Right cardiac atrium (tissue), 5 donors: Measurements from ENCODE around the gene KLF3. TPM values are rescaled to one million over a fixed set of nuclear protein-coding genes. Genes with fewer than 3 reads are reported as not detected.

Experiments used
- ATAC-seq, 2 donors: fragments of 200-7000 bp; cut with Tn5 transposase; one replicate each; pipeline versions ENCODE4 v1.8.0 to v1.9.1; 2020; ENCODE audit warnings: moderate library complexity in 2 of 2, mild to moderate bottlenecking in 1 of 2
- DNase-seq, 3 donors: peaks; one replicate each; pipeline ENCODE4 v3.0.0-alpha.2; 2020
- H3K27ac ChIP-seq: one replicate; pipeline ENCODE4 v1.5.1; 2013; ENCODE audit warnings: mild to moderate bottlenecking, low read length, control low read depth, moderate library complexity
- H3K27me3 ChIP-seq: one replicate; pipeline ENCODE4 v1.6.1; 2013; ENCODE audit not compliant: control insufficient read depth, insufficient read depth
- H3K4me1 ChIP-seq: one replicate; pipeline ENCODE4 v1.6.1; 2013; ENCODE audit warnings: low read length; ENCODE audit not compliant: control insufficient read depth, insufficient read depth
- H3K4me3 ChIP-seq: one replicate; pipeline ENCODE4 v1.5.1; 2013; ENCODE audit warnings: low read length, control low read depth
- H3K9me3 ChIP-seq: one replicate; pipeline ENCODE4 v1.6.1; 2013; ENCODE audit warnings: low read length; ENCODE audit not compliant: control insufficient read depth
- WGBS: extraction: QIAGEN DNeasy Blood & Tissue Kit; methylation state at CpG from one replicate; pipeline ENCODE4 v1.1.7; 2013; 5-methylcytosine and 5-hydroxymethylcytosine counted together
- intact Hi-C, 4 donors: fragments of 100-400 bp; cut with DNase I; formaldehyde crosslinking; loops; one replicate each; pipeline versions ENCODE4 v1.11.0 to v1.14.0; 2022 to 2023
- polyA plus RNA-seq: library from polyadenylated mRNA; stranded (reverse); fragments of 200-250 nt; gene quantifications from one replicate; pipeline ENCODE4 v1.2.3, GENCODE V29; 2013
- total RNA-seq, 4 donors: library from RNA; stranded (reverse); fragmentation: NEBNext Ultra II Directional; extraction: Animal tissue kit (Norgen Biotek cat#: 25700); gene quantifications; one replicate each; pipeline ENCODE4 v1.2.1, GENCODE V29; 2021
- donor health status: healthy with polysubstance abuse.
- donor health status: DM: no; HTN: yes; CAD: no.
- donor health status: DM: no; HTN: no; CAD: no.
- donor health status: DM: no; HTN: yes; CAD: no; lungs with severe emphysema.
- donor health status: DM: yes; HTN: yes; CAD: no.

KLF3 gene
- total and polyA plus RNA-seq, 5 donors = 10.6 to 29.3 (median 24.6) TPM

- Histone ChIP-seq H3K27me3 (no peaks in the 10 kb centered on the region), H3K4me1 (no peaks in the 10 kb centered on the region), H3K27ac (no peak overlapping the region), H3K4me3 (no peak overlapping the region), H3K9me3 (no peaks in the 10 kb centered on the region)
- ATAC-seq (peak in 1 of 2 donors; percentile 50), DNase-seq (no peak)
- 79% methylated on average over 4 of the region's 4 CpGs for WGBS
- intact Hi-C loops = no loop called here
Observed at GRCh38 chr4:38728631-38729141, 64.7 kb downstream of the KLF3 start.

GRCh38 chr4:38730493-38730829 lies 66.5 kb downstream of the KLF3 start:
- intact Hi-C loops = loop anchor here in 3 of 4 donors (2.0 to 10.0 kb wide), 6 partner anchors 412 to 668 kb away; no protein-coding TSS in a partner anchor
- DNase-seq (no peak), ATAC-seq (no peak)
- 97% methylated on average over 4 of the region's 4 CpGs for WGBS
- Histone ChIP-seq H3K4me1 (no peaks in the 10 kb centered on the region), H3K27ac (no peak overlapping the region), H3K27me3 (no peaks in the 10 kb centered on the region), H3K9me3 (no peaks in the 10 kb centered on the region), H3K4me3 (no peak overlapping the region)

- Histone ChIP-seq H3K4me1 (no peaks in the 10 kb centered on the region), H3K9me3 (no peaks in the 10 kb centered on the region), H3K4me3 (no peak overlapping the region), H3K27me3 (no peaks in the 10 kb centered on the region), H3K27ac (no peak overlapping the region)
- WGBS = 38% methylated on average over 23 of the region's 23 CpGs
- intact Hi-C loops = loop anchor here in 3 of 4 donors (2.0 to 10.0 kb wide), 6 partner anchors 412 to 669 kb away; no protein-coding TSS in a partner anchor
- ATAC-seq = peak; percentile 85 to 88
- peak; percentile 81 to 94 (median 93) for DNase-seq
Observed at GRCh38 chr4:38730830-38731646, 67.0 kb downstream of the KLF3 start.

- H3K4me1 ChIP-seq = no peaks in the 10 kb centered on the region
- H3K27me3 ChIP-seq = no peaks in the 10 kb centered on the region
- intact Hi-C loops = loop anchor here in 2 of 4 donors (5.0 to 10.0 kb wide), 2 partner anchors 669 to 671 kb away; no protein-coding TSS in a partner anchor
- DNase-seq (no peak), ATAC-seq (no peak)
- H3K9me3 ChIP-seq = no peaks in the 10 kb centered on the region
- H3K4me3 ChIP-seq = no peak overlapping the region
- WGBS = 98% methylated on average over 2 of the region's 2 CpGs
- no peak overlapping the region for H3K27ac ChIP-seq
Observed at GRCh38 chr4:38733663-38734062, 69.7 kb downstream of the KLF3 start.

GRCh38 chr4:38734446-38734845 lies 70.4 kb downstream of the KLF3 start:
- no peaks in the 10 kb centered on the region for H3K4me1 ChIP-seq
- H3K27me3 ChIP-seq = no peaks in the 10 kb centered on the region
- WGBS = 87% methylated on average over 5 of the region's 5 CpGs
- no peak overlapping the region for H3K4me3 ChIP-seq
- intact Hi-C loops = loop anchor here in 2 of 4 donors (5.0 to 10.0 kb wide), 2 partner anchors 670 to 672 kb away; no protein-coding TSS in a partner anchor
- H3K9me3 ChIP-seq = no peaks in the 10 kb centered on the region
- H3K27ac ChIP-seq = no peak overlapping the region
- ATAC-seq (no peak), DNase-seq (no peak)

- no peak for DNase-seq
- Histone ChIP-seq H3K4me1 (no peaks in the 10 kb centered on the region), H3K27ac (no peak overlapping the region), H3K9me3 (no peaks in the 10 kb centered on the region), H3K27me3 (no peaks in the 10 kb centered on the region), H3K4me3 (no peak overlapping the region)
- ATAC-seq = no peak
- 72% methylated on average over 2 of the region's 2 CpGs for WGBS
- intact Hi-C loops = loop anchor here in 2 of 4 donors (5.0 to 10.0 kb wide), 2 partner anchors 670 to 673 kb away; no protein-coding TSS in a partner anchor
Observed at GRCh38 chr4:38734911-38735310, 70.9 kb downstream of the KLF3 start.

GRCh38 chr4:38735870-38736269 lies 71.9 kb downstream of the KLF3 start:
- H3K27me3 ChIP-seq = no peaks in the 10 kb centered on the region
- WGBS = 89% methylated on average over 3 of the region's 3 CpGs
- H3K9me3 ChIP-seq = no peaks in the 10 kb centered on the region
- no peak for ATAC-seq
- intact Hi-C loops = loop anchor here in 1 of 4 donors (10.0 kb wide), 1 partner anchor 671 kb away; no protein-coding TSS in a partner anchor
- no peak for DNase-seq
- H3K27ac ChIP-seq = no peak overlapping the region
- no peak overlapping the region for H3K4me3 ChIP-seq
- H3K4me1 ChIP-seq = no peaks in the 10 kb centered on the region

GRCh38 chr4:38738940-38739803 lies 75.2 kb downstream of the KLF3 start:
- DNase-seq = no peak
- no peak overlapping the region for H3K4me3 ChIP-seq
- no peak overlapping the region for H3K27ac ChIP-seq
- intact Hi-C loops = loop anchor here in 1 of 4 donors (10.0 kb wide), 1 partner anchor 674 kb away; no protein-coding TSS in a partner anchor
- WGBS = 94% methylated on average over 6 of the region's 6 CpGs
- H3K27me3 ChIP-seq = no peaks in the 10 kb centered on the region
- H3K4me1 ChIP-seq = no peaks in the 10 kb centered on the region
- ATAC-seq = no peak
- no peaks in the 10 kb centered on the region for H3K9me3 ChIP-seq

- intact Hi-C loops = no loop called here
- H3K4me1 ChIP-seq = no peaks in the 10 kb centered on the region
- no peaks in the 10 kb centered on the region for H3K27me3 ChIP-seq
- DNase-seq = no peak
- H3K4me3 ChIP-seq = no peak overlapping the region
- H3K9me3 ChIP-seq = no peaks in the 10 kb centered on the region
- no peak for ATAC-seq
- H3K27ac ChIP-seq = no peak overlapping the region
- WGBS = 90% methylated on average over 2 of the region's 2 CpGs
Observed at GRCh38 chr4:38740303-38740702, 76.3 kb downstream of the KLF3 start.

- DNase-seq (peak in 1 of 3 donors; percentile 44), ATAC-seq (no peak)
- Histone ChIP-seq H3K4me3 (no peak overlapping the region), H3K4me1 (no peaks in the 10 kb centered on the region), H3K27ac (no peak overlapping the region), H3K27me3 (no peaks in the 10 kb centered on the region), H3K9me3 (no peaks in the 10 kb centered on the region)
- 67% methylated on average over 1 of the region's 1 CpG for WGBS
- intact Hi-C loops = no loop called here
Observed at GRCh38 chr4:38743866-38744265, 79.9 kb downstream of the KLF3 start.
